ENCODE results near the gene ASB18.

Gene ASB18

GRCh38 chr2:236209535-236209934, 54.7 kb downstream of the ASB18 start:
- no peak overlapping the region for H3K27ac ChIP-seq
- CTCF ChIA-PET, result interaction anchor here (0.6 kb wide), 1 partner anchor 396 kb away, joined by 3 read pairs; no protein-coding TSS in a partner anchor
- DNase-seq (ENCODE audit: low spot score), result peak; percentile 4
- no peak for TF ChIP-seq CTCF (conservative IDR thresholded peaks at IDR 0.05; ENCODE audit: low read depth)
- POLR2A ChIA-PET (ENCODE audit: low non-redundant PET), result no interaction called here

DNA sequence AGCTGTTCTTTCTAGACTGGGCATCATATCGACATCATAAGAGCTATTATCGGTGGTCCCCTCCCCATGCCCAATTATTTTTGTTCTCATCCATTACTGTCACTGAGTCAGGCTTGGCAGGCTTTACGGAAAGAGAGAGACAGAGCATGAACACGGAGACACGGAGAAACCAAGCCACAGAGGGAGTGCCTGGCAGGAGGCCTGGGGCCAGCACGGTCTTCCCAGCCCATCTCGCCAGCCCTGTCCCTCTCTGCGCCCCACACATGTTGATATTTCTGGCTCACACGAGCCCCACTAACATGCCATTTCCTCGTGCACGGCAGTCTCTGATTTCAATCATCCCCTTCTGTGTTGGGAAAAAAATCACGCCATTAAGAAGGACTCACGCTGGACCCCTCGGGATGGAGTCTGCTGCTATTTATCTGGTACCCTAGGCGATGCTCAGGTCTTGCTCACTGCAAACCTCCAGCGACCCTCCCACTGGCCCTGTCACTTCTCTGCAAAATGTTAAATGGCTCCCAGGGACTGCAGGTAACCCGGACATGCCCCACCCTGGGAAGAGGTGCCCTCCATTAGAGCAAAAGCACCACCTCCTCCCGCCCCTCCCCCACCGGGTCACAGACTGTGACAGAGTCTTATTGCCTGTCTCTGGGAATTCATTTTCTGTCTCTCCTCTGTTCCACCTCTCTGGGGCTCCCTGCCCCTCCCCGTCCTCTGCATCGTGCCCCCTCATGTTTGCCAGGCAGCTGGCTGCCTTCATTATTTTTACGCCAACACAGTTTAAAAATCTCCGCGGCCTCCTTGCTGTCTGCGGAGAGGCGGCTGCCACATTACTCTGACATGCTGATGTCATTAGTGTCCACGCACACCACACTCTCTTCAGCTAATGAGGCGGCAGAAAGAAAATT, 55.9 kb downstream of the ASB18 start:
- POLR2A ChIA-PET (ENCODE audit: low non-redundant PET), result no interaction called here
- DNase-seq (ENCODE audit: low spot score), result no peak
- TF ChIP-seq CTCF (conservative IDR thresholded peaks at IDR 0.05; ENCODE audit: low read depth), result no peak
- CTCF ChIA-PET, result interaction anchor here (0.7 kb wide), 1 partner anchor 544 kb away, joined by 3 read pairs; no protein-coding TSS in a partner anchor
- H3K27ac ChIP-seq, result no peak overlapping the region

DNA sequence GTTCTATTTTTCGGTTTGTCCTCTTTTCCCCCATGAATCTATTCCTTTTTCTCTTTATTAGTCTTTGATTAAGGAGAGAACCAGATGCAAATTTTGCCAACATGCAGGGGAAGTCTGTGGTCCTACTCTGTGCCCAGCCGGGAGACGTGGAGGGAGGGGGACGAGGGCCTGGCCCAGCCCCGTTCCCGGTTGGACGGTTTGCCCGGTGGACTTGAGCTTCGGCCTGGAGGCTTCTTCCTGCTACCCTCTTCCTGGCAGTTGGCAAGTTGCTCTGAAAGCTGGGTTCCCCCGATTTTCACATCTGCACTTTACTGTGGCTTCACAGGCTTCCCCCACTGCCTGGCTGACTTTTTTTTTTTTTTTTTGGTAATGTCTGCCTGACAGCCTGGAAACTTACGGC, 56.7 kb downstream of the ASB18 start:
- ChIA-PET CTCF (interaction anchor here (0.6 kb wide), 1 partner anchor 17 kb away, joined by 3 read pairs; no protein-coding TSS in a partner anchor), POLR2A (ENCODE audit: low non-redundant PET) (no interaction called here)
- no peak for DNase-seq (ENCODE audit: low spot score)
- no peak for TF ChIP-seq CTCF (conservative IDR thresholded peaks at IDR 0.05; ENCODE audit: low read depth)
- H3K27ac ChIP-seq, result no peak overlapping the region

DNA sequence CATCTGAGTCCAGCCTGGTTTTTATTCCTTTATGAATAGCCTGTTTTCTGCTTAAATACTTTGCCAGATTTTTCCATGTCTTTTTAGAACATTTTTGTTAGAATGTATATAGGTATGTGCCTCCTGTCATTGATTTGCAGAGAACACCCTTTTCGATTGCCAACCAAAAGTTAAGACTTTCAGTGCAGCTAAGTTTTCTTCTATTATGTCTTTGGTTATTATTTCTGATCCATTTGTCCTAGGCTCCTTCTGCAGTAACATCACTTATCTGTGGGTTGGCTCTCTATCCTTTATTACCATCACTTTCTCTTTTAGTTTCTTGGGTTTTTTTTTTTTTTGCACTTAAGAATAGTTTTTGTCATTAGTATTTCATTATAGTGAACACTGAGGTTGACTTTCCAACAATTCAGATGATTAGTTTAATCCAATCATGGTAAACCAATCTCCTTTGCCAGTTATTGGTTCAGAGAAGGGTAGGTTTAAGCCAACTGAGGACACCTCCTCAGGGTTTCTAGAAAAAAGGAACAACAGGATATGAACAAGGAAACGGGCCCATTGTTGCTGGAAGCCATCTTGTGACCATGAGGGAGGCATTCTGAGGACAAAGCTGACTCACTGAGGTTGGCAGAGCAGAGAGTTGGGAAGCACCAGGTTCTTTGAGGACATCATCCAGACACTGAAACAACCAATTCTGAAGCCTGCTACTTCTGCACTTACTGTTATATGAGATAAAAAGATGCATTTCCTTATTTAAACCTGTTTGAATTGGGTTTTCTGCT, 58.1 kb downstream of the ASB18 start:
- DNase-seq (ENCODE audit: low spot score), result no peak
- ChIA-PET POLR2A (ENCODE audit: low non-redundant PET) (no interaction called here), CTCF (no interaction called here)
- no peak for TF ChIP-seq CTCF (conservative IDR thresholded peaks at IDR 0.05; ENCODE audit: low read depth)
- H3K27ac ChIP-seq, result no peak overlapping the region

DNA sequence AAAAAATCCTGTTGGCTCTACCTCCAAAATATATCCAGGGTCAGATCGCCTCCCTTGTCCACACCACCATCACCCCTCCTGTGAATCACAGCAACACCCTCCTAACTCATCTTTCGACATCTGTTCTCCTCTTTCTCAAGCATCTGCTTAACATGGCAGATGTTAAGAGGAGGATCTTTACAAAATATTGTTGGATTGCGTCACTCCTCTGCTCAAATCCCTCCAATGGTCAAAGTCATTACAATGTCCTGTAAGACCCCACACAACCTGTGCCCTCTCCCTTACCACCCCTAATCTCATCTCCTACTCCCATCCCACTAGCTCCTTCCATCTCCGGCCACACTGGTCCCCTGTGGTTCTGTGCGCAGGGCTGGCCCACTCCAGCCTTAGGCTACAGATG, 59.3 kb downstream of the ASB18 start:
- H3K27ac ChIP-seq, result no peak overlapping the region
- POLR2A ChIA-PET (ENCODE audit: low non-redundant PET), result no interaction called here
- CTCF ChIA-PET, result no interaction called here
- DNase-seq (ENCODE audit: low spot score), result no peak
- no peak for TF ChIP-seq CTCF (conservative IDR thresholded peaks at IDR 0.05; ENCODE audit: low read depth)

DNA sequence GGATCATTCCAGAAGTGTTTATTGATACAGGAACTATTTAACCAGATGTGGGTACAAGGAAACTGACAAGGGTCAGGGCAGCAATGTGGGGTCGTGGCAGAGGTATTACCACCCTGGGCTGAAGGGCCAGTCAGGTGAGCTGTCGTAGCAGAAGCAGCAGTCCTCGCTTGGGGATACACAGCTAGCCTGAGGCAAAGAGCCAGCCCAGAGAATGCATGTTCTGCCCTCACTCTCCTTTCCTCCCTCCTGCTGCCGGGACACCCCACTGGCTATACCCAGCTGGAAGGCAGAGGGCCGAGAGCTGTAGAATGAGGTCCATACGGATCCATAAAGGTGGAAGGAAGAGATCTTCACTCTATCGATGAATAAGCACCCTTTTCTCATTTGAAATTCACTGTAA, 63.8 kb downstream of the ASB18 start:
- no peak for TF ChIP-seq CTCF (conservative IDR thresholded peaks at IDR 0.05; ENCODE audit: low read depth)
- no peak overlapping the region for H3K27ac ChIP-seq
- CTCF ChIA-PET, result interaction anchor here (0.6 kb wide), 1 partner anchor 382 kb away, joined by 3 read pairs; no protein-coding TSS in a partner anchor
- no peak for DNase-seq (ENCODE audit: low spot score)
- POLR2A ChIA-PET (ENCODE audit: low non-redundant PET), result no interaction called here

Data from RWPE1 (cell line).